HT1080 (cell line): ENCODE results near the gene OPRL1. TPM values are rescaled to one million over a fixed set of nuclear protein-coding genes. Genes with fewer than 3 reads are reported as not detected.

Source experiments
- DNase-seq: peaks from one replicate; pipeline ENCODE4 v3.0.0-alpha.2; 2015; ENCODE audit warnings: low read depth
- total RNA-seq: library from RNA; depleted of rRNA; stranded (reverse); fragments of >200 nt; shearing (Covaris generic); gene quantifications from 2 replicates; pipeline ENCODE4 v1.2.3, GENCODE V29; 2014

Gene OPRL1
- total RNA-seq, 1 experiment from 2014 or later = 0.43 TPM

DNA sequence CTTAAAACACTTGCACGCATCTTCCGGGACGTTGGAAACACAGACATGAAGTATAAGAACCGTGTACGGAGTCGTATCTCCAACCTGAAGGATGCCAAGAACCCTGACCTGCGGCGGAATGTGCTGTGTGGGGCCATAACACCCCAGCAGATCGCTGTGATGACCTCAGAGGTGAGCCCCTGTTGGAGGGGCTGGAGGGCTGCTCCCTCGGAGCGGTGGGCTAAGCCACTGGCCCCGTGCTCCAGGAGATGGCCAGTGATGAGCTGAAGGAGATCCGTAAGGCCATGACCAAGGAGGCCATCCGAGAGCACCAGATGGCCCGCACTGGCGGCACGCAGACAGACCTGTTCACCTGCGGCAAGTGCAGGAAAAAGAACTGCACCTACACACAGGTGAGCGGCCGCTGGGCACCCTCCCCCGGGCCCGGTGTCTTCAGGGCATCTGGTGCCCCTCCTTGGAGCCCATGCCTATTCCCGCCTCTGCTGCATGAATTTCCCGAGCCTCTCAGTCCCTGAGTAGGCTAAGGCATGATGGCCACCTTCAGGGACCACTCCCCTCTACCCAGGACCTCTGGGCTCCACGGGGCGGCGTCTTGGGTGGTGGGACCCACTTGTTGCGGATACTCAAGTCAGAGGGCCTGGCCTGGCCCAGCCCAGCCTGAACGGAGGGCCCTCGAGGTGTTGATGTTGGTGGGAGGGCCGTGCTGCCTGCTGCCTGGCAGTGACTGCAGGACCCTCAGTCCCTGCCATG, 9.5 kb upstream of the OPRL1 start:
- no peak for DNase-seq

DNA sequence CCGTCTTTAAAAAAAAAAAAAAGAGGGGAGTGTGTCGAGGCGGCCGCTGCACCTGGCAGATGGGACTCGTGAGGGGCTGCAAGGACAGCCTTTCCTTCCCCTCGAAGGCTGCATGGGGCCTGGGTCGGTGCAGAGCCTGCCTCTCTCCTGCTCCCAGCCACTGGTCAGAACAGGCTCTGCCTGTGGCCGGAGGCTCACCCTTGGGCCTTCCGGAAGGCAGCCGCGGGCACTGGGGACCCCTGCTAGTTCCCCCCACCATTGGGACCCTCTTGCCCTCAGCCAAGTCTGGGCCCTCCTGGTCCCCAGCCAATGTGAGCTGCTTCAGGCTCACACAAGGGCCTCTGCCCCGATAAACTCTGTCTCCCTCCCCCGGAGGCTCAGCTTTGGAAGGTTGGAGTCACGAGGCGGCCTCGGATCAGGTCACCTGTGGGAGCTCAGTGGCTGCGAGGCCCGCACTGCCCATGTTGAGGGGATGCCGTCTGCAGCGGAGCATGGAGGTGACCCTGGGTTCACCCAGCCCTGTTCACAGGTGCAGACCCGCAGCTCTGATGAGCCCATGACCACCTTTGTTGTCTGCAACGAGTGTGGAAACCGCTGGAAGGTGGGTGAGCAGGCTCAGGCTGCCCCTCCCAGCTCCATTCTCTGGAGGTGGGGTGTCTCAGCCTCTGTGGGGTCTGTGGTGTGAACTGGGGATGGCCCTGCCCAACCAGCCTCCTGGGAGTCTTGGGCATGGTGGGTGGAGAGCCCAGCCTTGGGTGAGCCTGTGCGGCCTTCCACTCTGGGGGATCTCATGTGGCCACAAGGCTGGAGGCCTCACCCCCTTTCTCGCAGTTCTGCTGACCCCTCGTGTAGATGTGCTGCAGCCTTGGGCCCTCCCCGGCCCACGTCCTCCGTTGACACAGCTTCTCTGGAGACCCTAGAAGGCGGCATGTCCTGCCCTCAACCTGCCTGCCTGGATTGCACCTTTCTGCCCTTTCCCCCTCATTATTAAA, 8.2 kb upstream of the OPRL1 start:
- DNase-seq = no peak

DNA sequence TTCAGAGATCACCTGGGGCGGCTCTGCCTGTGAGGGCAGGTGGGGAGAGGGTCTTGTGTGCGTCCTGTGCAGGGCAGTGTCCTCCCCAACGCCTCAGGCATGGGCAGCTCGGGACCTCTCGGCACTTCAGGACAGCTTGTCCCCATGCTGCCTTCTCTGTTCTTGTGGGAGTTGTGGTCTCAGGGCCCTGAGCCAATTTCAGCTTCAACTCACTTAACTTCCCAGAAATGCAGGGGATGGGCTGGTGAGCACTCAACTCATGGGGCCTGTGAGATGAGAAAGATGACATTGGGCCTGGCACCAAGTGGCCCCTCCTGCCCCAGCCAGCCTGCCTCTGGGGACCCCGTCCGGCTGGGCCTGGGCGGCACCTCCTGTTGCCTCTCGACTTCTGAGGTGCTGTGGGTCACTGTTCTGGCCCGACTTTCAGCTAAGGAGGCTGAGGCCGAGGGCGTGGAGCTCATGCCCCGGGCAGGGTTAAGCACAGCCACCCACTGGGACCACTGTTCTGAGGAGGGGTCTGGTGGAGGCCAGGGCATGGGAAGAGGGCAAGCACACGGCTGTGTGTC, 7.3 kb upstream of the OPRL1 start:
- DNase-seq = no peak

DNA sequence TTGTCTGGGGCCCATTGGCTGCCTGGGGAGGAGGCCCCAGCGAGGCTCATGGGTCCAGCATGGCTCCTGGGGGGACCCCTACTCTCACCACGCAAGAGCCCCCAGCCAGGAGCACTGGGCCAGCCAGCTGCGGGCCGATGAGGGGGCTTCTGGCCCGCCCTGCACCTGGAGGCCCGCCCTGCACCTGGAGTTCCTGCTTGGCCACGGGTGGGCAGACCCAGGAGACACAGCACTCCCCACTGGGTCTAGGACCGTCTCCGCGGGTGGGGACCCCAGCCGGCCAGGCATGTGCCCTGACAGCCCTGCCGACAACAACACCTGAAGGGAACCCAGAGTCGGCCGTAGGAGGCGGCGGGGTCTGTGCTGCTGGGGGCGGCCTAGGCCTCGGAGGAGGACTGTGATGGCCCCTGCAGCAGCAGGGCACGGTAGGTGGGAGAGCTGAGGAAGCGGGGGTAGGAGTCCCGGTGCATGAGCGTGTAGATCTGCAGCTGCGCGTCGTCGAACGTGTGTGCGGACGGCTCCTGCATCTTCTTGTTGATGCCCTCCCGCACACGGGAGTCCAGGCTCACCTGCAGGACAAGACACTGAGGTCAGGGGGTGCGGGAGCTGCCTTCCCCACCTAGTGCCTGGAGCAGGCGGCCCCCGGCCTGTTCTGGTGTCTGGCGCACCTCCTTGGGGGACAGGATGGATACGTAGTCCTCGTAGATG, 6.3 kb upstream of the OPRL1 start:
- DNase-seq = no peak

DNA sequence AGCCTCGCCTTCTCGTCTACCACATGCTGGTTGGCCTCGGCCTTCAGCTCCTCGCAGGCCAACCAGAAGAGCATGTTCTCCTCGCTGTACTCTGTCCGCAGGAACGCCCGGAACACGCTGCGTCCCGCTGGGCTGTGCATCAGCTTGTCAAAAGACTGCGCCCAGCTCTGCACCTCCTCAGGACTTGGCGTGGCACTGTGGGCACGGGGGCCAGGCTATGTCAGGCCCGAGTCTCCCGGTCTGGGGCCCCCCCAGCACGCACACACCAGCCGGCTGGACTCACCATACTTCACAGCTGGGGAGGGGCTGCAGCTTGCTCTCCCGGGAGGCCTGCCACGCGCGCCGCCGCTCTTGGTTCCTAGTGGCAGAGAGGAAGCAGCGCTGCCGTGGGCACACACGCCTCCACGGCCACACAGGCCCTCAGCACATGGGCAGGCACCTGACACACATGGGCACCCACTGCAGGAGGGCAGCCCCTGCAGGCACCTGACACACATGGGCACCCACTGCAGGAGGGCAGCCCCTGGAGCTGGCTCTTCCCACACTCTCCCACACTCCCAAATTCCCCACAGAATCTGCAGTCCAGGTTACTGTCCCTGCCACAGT, 5.6 kb upstream of the OPRL1 start:
- no peak for DNase-seq

GRCh38 chr20:64074963-64075362, 4.9 kb upstream of the OPRL1 start:
- no peak for DNase-seq

GRCh38 chr20:64075556-64075955, 4.3 kb upstream of the OPRL1 start:
- DNase-seq = no peak

DNA sequence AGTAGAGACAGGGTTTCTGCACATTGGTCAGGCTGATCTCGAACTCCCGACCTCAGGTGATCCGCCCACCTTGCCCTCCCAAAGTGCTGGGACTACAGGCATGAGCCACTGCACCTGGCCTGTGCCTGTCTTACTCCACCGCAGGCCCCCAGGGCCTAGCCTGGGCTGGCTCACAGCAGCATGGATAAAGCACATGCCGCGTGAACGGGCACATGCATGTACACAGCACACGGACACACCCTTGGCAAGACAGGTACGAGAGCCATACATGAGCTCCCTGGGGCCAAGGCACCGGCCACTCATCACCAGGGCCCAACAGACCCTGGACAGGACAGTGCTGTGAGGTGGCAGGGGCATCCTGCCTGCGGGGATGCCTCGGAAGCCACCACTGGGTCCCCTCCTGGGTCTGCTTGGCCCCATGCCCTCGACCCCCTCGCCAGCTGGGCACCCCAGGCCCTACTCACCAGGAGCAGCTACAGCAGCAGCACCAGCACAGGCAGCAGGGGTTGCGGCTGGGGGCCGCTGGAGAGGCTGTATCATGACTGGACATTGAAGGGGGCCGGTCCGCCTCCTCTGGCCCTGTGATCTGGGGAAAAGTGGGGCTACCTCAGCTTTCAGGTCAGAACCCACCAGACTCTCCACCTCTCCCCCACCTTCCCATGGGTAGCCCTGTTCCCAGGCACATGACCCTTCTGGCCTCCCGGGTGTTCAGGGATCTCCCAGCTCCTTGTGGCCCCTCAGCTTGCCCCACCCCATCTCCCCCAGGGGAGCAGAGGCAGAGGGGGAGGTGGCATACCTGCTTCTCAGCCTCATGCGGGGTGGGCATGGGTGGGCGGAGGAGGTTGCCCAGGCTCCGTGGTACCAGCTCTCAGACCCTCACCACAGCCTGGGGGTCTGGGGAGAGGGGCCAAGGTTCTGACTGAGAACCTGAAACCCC, 3.6 kb upstream of the OPRL1 start:
- no peak for DNase-seq

GRCh38 chr20:64077094-64077493, 2.8 kb upstream of the OPRL1 start:
- DNase-seq = no peak

DNA sequence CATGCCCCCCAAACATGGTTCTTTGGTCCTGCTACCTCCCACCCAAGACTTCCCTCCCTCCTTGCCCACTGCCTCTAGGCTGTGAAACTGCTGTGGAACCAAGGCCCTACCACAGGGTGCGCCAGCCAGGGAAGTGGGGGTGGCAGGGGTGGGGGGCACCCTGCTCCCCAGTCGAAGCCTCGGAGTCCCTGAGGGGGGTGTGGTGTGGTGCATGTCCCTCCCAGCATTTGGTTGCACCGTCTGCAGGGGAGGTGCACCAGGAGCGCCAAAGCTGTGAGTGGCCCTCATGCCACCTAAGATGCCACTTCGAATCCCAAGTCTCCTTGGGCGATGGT, 2.4 kb upstream of the OPRL1 start:
- DNase-seq = no peak

DNA sequence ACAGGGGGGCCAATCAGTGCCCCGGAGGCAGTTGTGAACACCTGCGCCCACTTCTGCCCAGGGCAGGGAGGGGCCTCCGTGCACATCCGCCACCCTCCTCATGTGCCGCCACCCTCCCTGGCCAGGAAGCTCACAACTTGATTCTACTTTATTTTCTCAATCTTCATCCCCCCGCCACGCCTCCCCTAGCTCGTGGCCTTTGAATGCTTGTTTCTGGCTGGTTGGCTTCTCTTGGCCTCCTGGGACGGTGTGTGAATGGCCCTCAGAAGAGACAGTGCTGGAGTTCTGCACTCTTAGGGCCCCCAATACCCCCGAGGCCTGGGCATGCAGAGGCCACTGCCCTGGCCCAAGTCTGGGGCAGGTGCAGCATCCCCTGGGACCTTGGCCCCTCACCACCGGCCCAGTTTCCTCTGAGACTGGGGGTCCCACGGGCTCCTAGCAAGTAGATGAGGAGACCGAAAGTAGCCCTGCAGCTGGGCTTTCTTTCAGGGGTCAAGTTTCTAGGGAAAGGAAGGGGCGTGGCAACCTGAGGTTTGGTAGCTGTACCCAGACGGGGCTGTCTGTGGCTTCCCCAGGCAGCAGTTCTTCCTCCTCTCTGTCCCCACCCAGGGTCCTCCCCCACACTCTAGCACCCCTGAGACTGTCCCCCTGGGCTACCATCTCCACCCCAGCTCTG, 1.9 kb upstream of the OPRL1 start:
- no peak for DNase-seq

DNA sequence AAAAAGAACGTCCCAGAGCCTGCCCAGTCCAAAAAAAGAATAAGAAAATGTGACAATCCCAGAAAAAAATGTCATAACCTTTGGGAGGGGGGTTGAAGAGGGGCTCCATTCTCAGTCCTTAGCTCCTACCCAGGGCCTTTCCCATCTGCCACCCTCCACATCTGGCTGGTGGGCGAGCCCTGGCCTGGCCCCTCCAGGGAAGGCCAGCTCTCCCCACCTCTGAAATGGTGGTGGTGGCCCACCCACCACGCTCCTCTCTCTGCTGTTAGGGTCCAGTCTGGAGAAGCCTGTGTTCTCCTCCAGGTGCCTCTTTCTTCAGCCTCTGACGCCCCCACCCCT, 979 bp upstream of the OPRL1 start:
- DNase-seq = no peak

GRCh38 chr20:64079273-64080012, 439 bp upstream of the OPRL1 start, which contains the start of gene RGS19:
RGS19 (minus strand) TSS chr20:64079518; CDS start chr20:64076886, 2,632 bp downstream.
- peak; percentile 49 for DNase-seq

GRCh38 chr20:64080813-64081623, 1.1 kb downstream of the OPRL1 start:
- no peak for DNase-seq

DNA sequence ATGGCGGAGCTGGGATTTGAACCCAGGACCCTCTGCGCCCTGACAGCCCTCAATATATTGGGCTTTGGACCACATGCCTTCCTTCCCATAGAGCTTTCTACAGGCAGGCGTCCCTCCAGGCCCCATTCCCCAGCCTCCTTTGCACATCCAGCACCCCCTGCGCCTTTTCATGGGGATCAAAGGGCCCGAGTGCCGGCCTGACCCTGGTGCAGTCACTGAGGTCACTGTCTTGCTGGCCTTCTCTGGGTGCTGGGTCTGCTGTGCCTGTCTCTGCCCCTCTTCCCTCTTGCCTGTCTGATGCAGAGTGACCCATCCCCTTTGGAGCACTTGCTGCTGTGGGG, 1.7 kb downstream of the OPRL1 start:
- DNase-seq = no peak

GRCh38 chr20:64082126-64082731, 2.3 kb downstream of the OPRL1 start:
- no peak for DNase-seq

GRCh38 chr20:64082820-64083377, 3.0 kb downstream of the OPRL1 start:
- DNase-seq = no peak
